GM18867 (cell line): ENCODE results near the gene ZNF260.
"Not testable (repeated sequence)": the region's sequence is repeated elsewhere in the genome, so short reads cannot be mapped to it uniquely, and the experiment has no call there.

Experiments
- ATAC-seq: cut with Tn5 transposase; IDR thresholded peaks from one replicate; pipeline ENCODE4 v1.9.1; 2021; ENCODE audit warnings: mild to moderate bottlenecking, moderate library complexity; ENCODE audit not compliant: unreplicated experiment

ZNF260 gene

GRCh38 chr19:36490846-36491245 lies 37.2 kb downstream of the ZNF260 start:
- ATAC-seq, result not testable (repeated sequence)

GRCh38 chr19:36489920-36490415 lies 38.1 kb downstream of the ZNF260 start:
- ATAC-seq, result peak; percentile 51

DNA sequence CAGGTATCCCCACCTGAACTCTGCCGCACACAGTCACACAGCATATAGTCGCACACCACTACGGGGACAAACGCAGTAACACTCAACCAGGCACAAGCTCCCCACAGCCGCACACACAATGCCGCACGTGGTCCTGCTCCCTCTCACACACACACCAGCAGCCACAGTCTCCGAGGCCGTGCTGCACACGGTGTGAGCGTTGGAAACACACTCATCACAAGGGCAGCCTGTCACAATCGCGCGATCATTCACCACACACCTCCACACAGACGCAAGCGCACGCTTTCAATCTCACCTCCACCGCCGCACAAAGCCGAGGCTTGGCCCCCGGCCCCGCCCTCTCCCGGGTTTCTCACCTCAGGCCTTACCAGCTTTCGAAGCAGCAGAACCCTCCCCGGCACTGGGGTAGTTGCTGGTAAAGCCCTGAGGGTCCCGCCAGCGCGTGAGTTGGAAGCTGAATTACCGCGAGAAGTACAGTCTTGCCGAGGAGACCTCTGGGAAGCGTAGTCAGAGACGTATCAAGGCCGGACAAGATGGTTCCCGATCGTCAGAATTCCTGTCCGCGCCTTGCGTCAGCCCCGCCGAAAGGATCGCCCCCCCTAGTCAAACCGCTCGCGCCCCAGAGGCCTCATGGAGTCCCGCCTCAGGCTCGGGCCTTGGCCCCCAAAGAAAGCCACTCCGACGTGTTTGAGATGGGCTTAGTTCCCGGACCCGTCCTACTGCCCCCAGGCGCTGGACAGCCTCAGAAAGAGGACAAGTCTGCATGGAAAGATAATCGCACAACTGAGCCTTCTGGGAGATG lies 38.8 kb downstream of the ZNF260 start, which contains the start of gene ZNF566:
Gene ZNF566, minus strand, starts transcription at position 444 of the 802 bp plus-strand sequence. CDS start 13,004 bp downstream, outside the sequence.
- ATAC-seq, result peak; percentile 87

- ATAC-seq, result peak; percentile 22
Observed at GRCh38 chr19:36488846-36489117, 39.3 kb downstream of the ZNF260 start.

- ATAC-seq, result no peak
Observed at GRCh38 chr19:36488118-36488845, 39.8 kb downstream of the ZNF260 start.

GRCh38 chr19:36483653-36484052 lies 44.4 kb downstream of the ZNF260 start:
- ATAC-seq, result no peak

DNA sequence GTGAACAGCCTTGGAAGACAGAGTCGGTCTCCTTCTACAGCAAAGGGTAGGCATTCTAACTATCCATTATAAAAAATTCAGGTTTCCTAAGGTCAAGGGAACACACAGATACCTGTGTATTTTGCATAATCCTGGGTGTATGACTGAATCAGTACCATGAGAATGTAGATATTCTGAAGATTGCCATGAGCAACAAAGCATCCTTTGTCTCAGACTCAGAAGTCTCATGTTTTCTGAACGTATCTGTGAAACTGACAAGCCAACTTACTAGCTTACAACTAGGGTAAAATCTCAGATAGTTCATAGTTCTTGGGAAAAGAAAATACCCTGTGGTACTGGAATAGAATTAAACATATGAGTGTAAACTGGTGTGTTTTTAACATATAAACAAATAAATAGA lies 45.2 kb downstream of the ZNF260 start:
- no peak for ATAC-seq
